HL-60 (cell line): Measurements from ENCODE around the gene ANTXR1.

Experiments
- DNase-seq, 2 experiments: peaks; one replicate each; pipeline ENCODE4 v3.0.0-alpha.2; 2010 to 2020; ENCODE audit warnings: low read depth in 1 of 2, low spot score in 1 of 2
- H3K27ac ChIP-seq: fragments of 250-450 bp; sonication (Bioruptor Pico); replicated peaks from 2 replicates; pipeline ENCODE4 v1.5.1; 2020; ENCODE audit warnings: mild to moderate bottlenecking, moderate library complexity
- H3K27me3 ChIP-seq: fragments of 250-450 bp; sonication (Bioruptor Pico); 2 replicates; pipeline ENCODE4 v1.5.1; 2021; ENCODE audit warnings: mild to moderate bottlenecking, moderate library complexity; ENCODE audit not compliant: insufficient read depth, poor library complexity, severe bottlenecking
- H3K4me3 ChIP-seq: replicated peaks from 2 replicates; pipeline ENCODE4 v1.5.1; 2011; ENCODE audit warnings: mild to moderate bottlenecking, control low read depth, low read length; ENCODE audit not compliant: insufficient read depth
- GABPA ChIP-seq: IDR thresholded peaks from 2 replicates; pipeline ENCODE4 v1.6.1; 2012; ENCODE audit warnings: low read depth
- POLR2AphosphoS5 ChIP-seq: IDR thresholded peaks from 2 replicates; pipeline ENCODE4 v1.6.1; 2012; ENCODE audit warnings: low read depth
- SPI1 ChIP-seq: IDR thresholded peaks from 2 replicates; pipeline ENCODE4 v1.6.1; 2012; ENCODE audit warnings: low read depth, mild to moderate bottlenecking, borderline replicate concordance
- TF ChIP-seq, protein P1 (sequence below): IDR thresholded peaks from 2 replicates; pipeline ENCODE4 v1.6.1; 2012; ENCODE audit warnings: low read depth; ENCODE audit not compliant: insufficient replicate concordance
- TF ChIP-seq, protein P2 (sequence below): IDR thresholded peaks from one replicate; pipeline ENCODE4 v1.5.1; 2011; ENCODE audit warnings: low read length, control low read depth, inconsistent platforms; ENCODE audit not compliant: insufficient read depth

ANTXR1 gene

DNA sequence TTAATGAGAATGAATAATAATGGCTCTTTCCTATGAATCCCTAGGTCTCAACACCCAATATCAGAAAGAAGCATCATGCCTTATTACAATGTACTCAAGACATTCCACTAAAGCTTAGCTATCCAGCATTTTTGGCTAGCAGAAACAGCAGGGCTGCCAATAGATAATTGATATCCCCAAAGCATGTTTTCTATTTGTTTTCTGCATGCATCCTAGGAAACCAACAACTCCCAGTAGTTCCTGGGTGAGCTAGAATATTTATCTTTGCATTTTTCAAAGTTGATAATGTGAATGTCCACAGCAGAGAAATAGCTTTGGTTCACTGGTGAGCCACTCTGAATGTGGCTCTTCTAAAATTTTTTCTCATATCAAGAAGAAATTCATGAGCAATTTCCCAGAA, 5.8 kb upstream of the ANTXR1 start:
- Histone ChIP-seq H3K27ac (no peak overlapping the region), H3K4me3 (no peak overlapping the region), H3K27me3 (peaks cover 6% of the 10 kb centered on the region)
- DNase-seq, result no peak
- TF ChIP-seq POLR2AphosphoS5, result no peak
- TF ChIP-seq, protein P1, sequence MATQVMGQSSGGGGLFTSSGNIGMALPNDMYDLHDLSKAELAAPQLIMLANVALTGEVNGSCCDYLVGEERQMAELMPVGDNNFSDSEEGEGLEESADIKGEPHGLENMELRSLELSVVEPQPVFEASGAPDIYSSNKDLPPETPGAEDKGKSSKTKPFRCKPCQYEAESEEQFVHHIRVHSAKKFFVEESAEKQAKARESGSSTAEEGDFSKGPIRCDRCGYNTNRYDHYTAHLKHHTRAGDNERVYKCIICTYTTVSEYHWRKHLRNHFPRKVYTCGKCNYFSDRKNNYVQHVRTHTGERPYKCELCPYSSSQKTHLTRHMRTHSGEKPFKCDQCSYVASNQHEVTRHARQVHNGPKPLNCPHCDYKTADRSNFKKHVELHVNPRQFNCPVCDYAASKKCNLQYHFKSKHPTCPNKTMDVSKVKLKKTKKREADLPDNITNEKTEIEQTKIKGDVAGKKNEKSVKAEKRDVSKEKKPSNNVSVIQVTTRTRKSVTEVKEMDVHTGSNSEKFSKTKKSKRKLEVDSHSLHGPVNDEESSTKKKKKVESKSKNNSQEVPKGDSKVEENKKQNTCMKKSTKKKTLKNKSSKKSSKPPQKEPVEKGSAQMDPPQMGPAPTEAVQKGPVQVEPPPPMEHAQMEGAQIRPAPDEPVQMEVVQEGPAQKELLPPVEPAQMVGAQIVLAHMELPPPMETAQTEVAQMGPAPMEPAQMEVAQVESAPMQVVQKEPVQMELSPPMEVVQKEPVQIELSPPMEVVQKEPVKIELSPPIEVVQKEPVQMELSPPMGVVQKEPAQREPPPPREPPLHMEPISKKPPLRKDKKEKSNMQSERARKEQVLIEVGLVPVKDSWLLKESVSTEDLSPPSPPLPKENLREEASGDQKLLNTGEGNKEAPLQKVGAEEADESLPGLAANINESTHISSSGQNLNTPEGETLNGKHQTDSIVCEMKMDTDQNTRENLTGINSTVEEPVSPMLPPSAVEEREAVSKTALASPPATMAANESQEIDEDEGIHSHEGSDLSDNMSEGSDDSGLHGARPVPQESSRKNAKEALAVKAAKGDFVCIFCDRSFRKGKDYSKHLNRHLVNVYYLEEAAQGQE, result no peak

DNA sequence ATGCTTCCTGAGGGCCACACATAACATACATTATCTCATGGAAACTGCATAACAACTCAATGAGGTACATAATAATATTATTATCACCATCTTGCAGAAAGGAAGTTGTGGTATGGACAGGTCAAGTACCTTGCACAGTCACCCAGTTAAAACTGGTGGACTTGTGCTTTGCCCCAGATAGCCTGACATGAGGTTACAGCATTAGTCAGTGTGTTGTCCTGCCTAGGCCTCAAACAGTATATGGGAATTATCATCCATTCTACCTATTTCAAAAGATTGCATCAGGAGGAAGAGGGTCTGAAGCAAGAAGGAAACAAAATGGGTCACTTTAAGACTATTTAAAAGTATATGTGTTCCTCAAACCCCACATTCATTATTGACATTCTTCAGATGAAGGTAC, 5.4 kb upstream of the ANTXR1 start:
- Histone ChIP-seq H3K27ac (no peak overlapping the region), H3K27me3 (peaks cover 10% of the 10 kb centered on the region), H3K4me3 (no peak overlapping the region)
- no peak for DNase-seq
- TF ChIP-seq, protein P2, sequence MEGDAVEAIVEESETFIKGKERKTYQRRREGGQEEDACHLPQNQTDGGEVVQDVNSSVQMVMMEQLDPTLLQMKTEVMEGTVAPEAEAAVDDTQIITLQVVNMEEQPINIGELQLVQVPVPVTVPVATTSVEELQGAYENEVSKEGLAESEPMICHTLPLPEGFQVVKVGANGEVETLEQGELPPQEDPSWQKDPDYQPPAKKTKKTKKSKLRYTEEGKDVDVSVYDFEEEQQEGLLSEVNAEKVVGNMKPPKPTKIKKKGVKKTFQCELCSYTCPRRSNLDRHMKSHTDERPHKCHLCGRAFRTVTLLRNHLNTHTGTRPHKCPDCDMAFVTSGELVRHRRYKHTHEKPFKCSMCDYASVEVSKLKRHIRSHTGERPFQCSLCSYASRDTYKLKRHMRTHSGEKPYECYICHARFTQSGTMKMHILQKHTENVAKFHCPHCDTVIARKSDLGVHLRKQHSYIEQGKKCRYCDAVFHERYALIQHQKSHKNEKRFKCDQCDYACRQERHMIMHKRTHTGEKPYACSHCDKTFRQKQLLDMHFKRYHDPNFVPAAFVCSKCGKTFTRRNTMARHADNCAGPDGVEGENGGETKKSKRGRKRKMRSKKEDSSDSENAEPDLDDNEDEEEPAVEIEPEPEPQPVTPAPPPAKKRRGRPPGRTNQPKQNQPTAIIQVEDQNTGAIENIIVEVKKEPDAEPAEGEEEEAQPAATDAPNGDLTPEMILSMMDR, result no peak
- no peak for TF ChIP-seq GABPA
- TF ChIP-seq, protein P1, result no peak
- TF ChIP-seq POLR2AphosphoS5, result no peak
- no peak for TF ChIP-seq SPI1

DNA sequence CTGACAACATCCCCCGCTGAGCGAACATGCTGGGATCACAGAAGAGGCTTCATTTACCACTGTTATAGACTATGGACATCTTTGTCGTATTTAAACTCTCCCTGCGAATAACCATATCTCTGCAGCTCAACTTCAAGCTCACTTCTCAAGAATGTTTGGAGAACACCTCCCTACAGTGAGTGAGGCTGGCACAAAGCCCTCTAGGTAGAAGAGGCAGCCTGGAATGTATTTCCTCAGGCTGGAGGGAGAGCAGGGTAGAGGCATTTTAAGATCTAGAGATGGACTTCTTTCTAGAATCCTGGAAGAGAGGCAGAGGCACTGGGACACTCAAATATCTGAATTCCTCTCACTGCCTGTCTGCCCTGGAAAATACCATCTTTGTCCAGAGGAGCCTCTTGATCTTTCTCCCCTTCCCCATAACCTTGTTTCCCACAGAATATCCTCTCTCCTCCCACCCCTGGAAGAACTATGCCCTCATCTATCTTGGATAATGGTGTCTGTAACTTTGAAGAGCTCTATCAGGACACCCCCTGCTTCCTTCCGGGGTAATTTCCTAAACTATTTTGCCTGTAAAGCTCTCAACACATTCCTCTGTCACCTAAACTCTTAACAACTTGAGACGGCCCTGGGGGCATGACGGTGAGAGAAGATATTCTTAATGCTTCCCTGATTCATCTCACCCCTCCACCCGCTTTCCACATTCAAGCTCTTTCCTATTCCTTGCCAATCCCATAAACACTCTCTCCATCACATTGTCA, 2.4 kb upstream of the ANTXR1 start:
- H3K27me3 ChIP-seq, result peaks cover 27% of the 10 kb centered on the region
- no peak overlapping the region for H3K4me3 ChIP-seq
- TF ChIP-seq GABPA (no peak), POLR2AphosphoS5 (no peak), SPI1 (no peak)
- TF ChIP-seq, protein P1, result no peak
- TF ChIP-seq, protein P2, result no peak
- DNase-seq, result no peak
- H3K27ac ChIP-seq, result no peak overlapping the region
